Epithelial cell of proximal tubule (primary cell): Measurements from ENCODE around the gene NES. TPM values are rescaled to one million over a fixed set of nuclear protein-coding genes. Genes with fewer than 3 reads are reported as not detected.

Experiments
- DNase-seq: peaks from one replicate; pipeline ENCODE4 v3.0.0-alpha.2; 2011; ENCODE audit warnings: low read depth
- H3K4me3 ChIP-seq: 2 replicates; pipeline ENCODE4 v1.5.1; 2011; ENCODE audit warnings: low read depth, mild to moderate bottlenecking, low read length
- CTCF ChIP-seq: conservative IDR thresholded peaks from 2 replicates; pipeline ENCODE4 v1.5.1; 2012; ENCODE audit warnings: low read depth, mild to moderate bottlenecking, low read length
- total RNA-seq: library from RNA; depleted of rRNA; stranded (reverse); fragments of >200 nt; gene quantifications from 2 replicates; pipeline ENCODE4 v1.2.3, GENCODE V29; 2015

The NES gene
- total RNA-seq = 11.6 and 70.2 TPM in 2 replicates

GRCh38 chr1:156676820-156677615 lies at the start of gene NES:
Gene NES (minus strand): TSS chr1:156677407. CDS start chr1:156677264, 143 bp downstream.
- no peak for TF ChIP-seq CTCF
- DNase-seq = no peak
- peak within 1 kb of the TSS; percentile 22 for H3K4me3 ChIP-seq

GRCh38 chr1:156726549-156727226 lies 49.5 kb upstream of the NES start:
- TF ChIP-seq CTCF = peak; percentile 73
- no peak for DNase-seq
- H3K4me3 ChIP-seq = peak overlapping the region; percentile 100

GRCh38 chr1:156725683-156726280 lies 48.6 kb upstream of the NES start:
- peak overlapping the region; percentile 100 for H3K4me3 ChIP-seq
- DNase-seq = no peak
- TF ChIP-seq CTCF = peak; percentile 99

GRCh38 chr1:156721535-156721934 lies 44.3 kb upstream of the NES start:
- no peak overlapping the region for H3K4me3 ChIP-seq
- TF ChIP-seq CTCF = no peak
- DNase-seq = no peak

GRCh38 chr1:156721131-156721530 lies 43.9 kb upstream of the NES start:
- no peak for DNase-seq
- no peak for TF ChIP-seq CTCF
- no peak overlapping the region for H3K4me3 ChIP-seq

- no peak overlapping the region for H3K4me3 ChIP-seq
- no peak for TF ChIP-seq CTCF
- DNase-seq = no peak
These were observed 40.1 kb upstream of the NES start for GRCh38 chr1:156717351-156717750.
